H1 (cell line): ENCODE data around the gene GPR42. TPM values are rescaled to one million over a fixed set of nuclear protein-coding genes. Genes with fewer than 3 reads are reported as not detected.

Experiments used
- CTCF ChIA-PET: fragments of 300-600 bp; sonication (Branson Sonifier 250); formaldehyde crosslinking; loops from one replicate; lab custom pipeline; 2021; ENCODE audit not compliant: partially characterized antibody; lab: Charles Lee
- POLR2A ChIA-PET: fragments of 300-600 bp; sonication (Branson Sonifier 250); formaldehyde crosslinking; loops from one replicate; lab custom pipeline; 2021; ENCODE audit warnings: inconsistent platforms; ENCODE audit not compliant: partially characterized antibody; lab: Charles Lee
- DNase-seq, 2 experiments: peaks; one replicate each; pipeline versions ENCODE4 v3.0.0 to v3.0.0-alpha.2; 2010 to 2022; ENCODE audit warnings: low spot score in 2 of 2, low read depth in 1 of 2, mixed read lengths in 1 of 2
- FAIRE-seq: peaks from 2 replicates; lab custom pipeline; 2011; peaks lifted over from hg19 to GRCh38; lab: Jason Lieb, UNC
- H2AFZ ChIP-seq: 2 replicates; pipeline ENCODE4 v1.8.1; 2012; ENCODE audit warnings: low read length, inconsistent platforms
- H2AK5ac ChIP-seq: 2 replicates; pipeline ENCODE4 v1.6.1; 2013; ENCODE audit warnings: low read depth, low read length
- H2BK120ac ChIP-seq: replicated peaks from 2 replicates; pipeline ENCODE3; 2013; ENCODE audit warnings: low read depth, low read length, inconsistent platforms
- H2BK12ac ChIP-seq: 2 replicates; pipeline ENCODE4 v1.6.1; 2013; ENCODE audit warnings: low read depth, low read length
- H2BK15ac ChIP-seq: 2 replicates; pipeline ENCODE4 v1.6.1; 2013; ENCODE audit warnings: low read length
- H2BK20ac ChIP-seq: 2 replicates; pipeline ENCODE4 v1.6.1; 2013; ENCODE audit warnings: low read length
- H2BK5ac ChIP-seq: 2 replicates; pipeline ENCODE4 v1.6.1; 2013; ENCODE audit warnings: low read depth, low read length
- H3K14ac ChIP-seq: 2 replicates; pipeline ENCODE4 v1.6.1; 2013; ENCODE audit warnings: inconsistent platforms; ENCODE audit not compliant: insufficient read length
- H3K18ac ChIP-seq: 2 replicates; pipeline ENCODE4 v1.6.1; 2013; ENCODE audit warnings: low read length; ENCODE audit errors: extremely low read depth
- H3K23ac ChIP-seq: 2 replicates; pipeline ENCODE4 v1.6.1; 2013; ENCODE audit warnings: inconsistent platforms; ENCODE audit not compliant: insufficient read length
- H3K23me2 ChIP-seq: 2 replicates; pipeline ENCODE4 v1.6.1; 2013; ENCODE audit warnings: low read depth, low read length
- H3K27ac ChIP-seq: 2 replicates; pipeline ENCODE4 v1.6.1; 2011; ENCODE audit warnings: low read depth, low read length, inconsistent platforms
- H3K27me3 ChIP-seq, 4 experiments: replicated peaks in 1 of 4; 1 replicate in 1 of 4; 2 replicates in 3 of 4; pipeline versions ENCODE4 v1.6.1 to v1.8.1; 2011 to 2013; ENCODE audit warnings: low read length in 3 of 4, mild to moderate bottlenecking in 3 of 4, inconsistent platforms in 2 of 4, mixed read lengths in 2 of 4, moderate library complexity in 1 of 4; ENCODE audit not compliant: control insufficient read depth in 3 of 4, insufficient read depth in 3 of 4; ENCODE audit errors: extremely low read depth in 1 of 4
- H3K36me3 ChIP-seq, 4 experiments: 2 replicates each; pipeline versions ENCODE4 v1.6.1 to v1.8.1; 2011 to 2013; ENCODE audit warnings: mild to moderate bottlenecking in 4 of 4, low read length in 3 of 4, moderate library complexity in 2 of 4, control low read depth in 1 of 4, inconsistent platforms in 1 of 4; ENCODE audit not compliant: insufficient read depth in 4 of 4, control insufficient read depth in 2 of 4
- H3K4ac ChIP-seq: replicated peaks from 2 replicates; pipeline ENCODE3; 2013; ENCODE audit warnings: low read length, low read depth, mixed read lengths, inconsistent platforms; ENCODE audit not compliant: insufficient read length
- H3K4me1 ChIP-seq, 4 experiments: replicated peaks in 1 of 4; 1 replicate in 1 of 4; 2 replicates in 3 of 4; pipeline versions ENCODE4 v1.6.1 to v1.8.1; 2011 to 2013; ENCODE audit warnings: low read length in 3 of 4, inconsistent platforms in 2 of 4, mixed read lengths in 1 of 4; ENCODE audit not compliant: insufficient read depth in 4 of 4, control insufficient read depth in 3 of 4
- H3K4me2 ChIP-seq, 2 experiments: 2 replicates each; pipeline versions ENCODE4 v1.6.1 to v1.8.1; 2011 to 2013; ENCODE audit warnings: low read depth in 2 of 2, low read length in 2 of 2, control low read depth in 1 of 2, inconsistent platforms in 1 of 2, mild to moderate bottlenecking in 1 of 2; ENCODE audit not compliant: insufficient read depth in 1 of 2
- H3K4me3 ChIP-seq, 4 experiments: fragments of 200-600, 300-600 bp in 1 of 4; sonication (generic), shearing (Covaris generic), sonication (Bioruptor Twin) in 1 of 4; 2 replicates each; pipeline versions ENCODE4 v1.5.1 to v1.8.1; 2011 to 2016; ENCODE audit warnings: low read length in 4 of 4, low read depth in 3 of 4, control low read depth in 2 of 4, inconsistent platforms in 2 of 4, mild to moderate bottlenecking in 2 of 4, mixed read lengths in 1 of 4, moderate library complexity in 1 of 4; ENCODE audit not compliant: insufficient read depth in 2 of 4; ENCODE audit errors: extremely low read depth in 1 of 4
- H3K56ac ChIP-seq: replicated peaks from 2 replicates; pipeline ENCODE3; 2013; ENCODE audit warnings: low read depth, mild to moderate bottlenecking, mixed read lengths, low read length, inconsistent platforms; ENCODE audit not compliant: insufficient read length
- H3K79me1 ChIP-seq: 2 replicates; pipeline ENCODE4 v1.6.1; 2013; ENCODE audit warnings: low read depth, low read length, control low read depth
- H3K79me2 ChIP-seq, 2 experiments: 2 replicates each; pipeline versions ENCODE4 v1.6.1 to v1.8.1; 2012 to 2013; ENCODE audit warnings: low read length in 2 of 2, mild to moderate bottlenecking in 2 of 2, inconsistent platforms in 1 of 2; ENCODE audit not compliant: insufficient read depth in 2 of 2, control insufficient read depth in 1 of 2
- H3K9ac ChIP-seq, 4 experiments: replicated peaks in 1 of 4; 1 replicate in 1 of 4; 2 replicates in 3 of 4; pipeline versions ENCODE4 v1.6.1 to v1.8.1; 2011 to 2013; ENCODE audit warnings: low read depth in 3 of 4, low read length in 3 of 4, control low read depth in 2 of 4, mild to moderate bottlenecking in 2 of 4, moderate library complexity in 2 of 4, inconsistent platforms in 1 of 4; ENCODE audit errors: extremely low read depth in 1 of 4
- H3K9me3 ChIP-seq, 2 experiments: 2 replicates each; pipeline versions ENCODE4 v1.6.1 to v1.8.1; 2012 to 2013; ENCODE audit warnings: mild to moderate bottlenecking in 2 of 2, moderate library complexity in 2 of 2, control low read depth in 1 of 2, inconsistent platforms in 1 of 2, low read depth in 1 of 2, low read length in 1 of 2, mixed read lengths in 1 of 2; ENCODE audit not compliant: insufficient read depth in 2 of 2
- H4K20me1 ChIP-seq, 2 experiments: replicated peaks in 1 of 2; 2 replicates each; pipeline versions ENCODE3 to v1.8.1; 2011 to 2013; ENCODE audit warnings: inconsistent platforms in 2 of 2, low read length in 2 of 2, mild to moderate bottlenecking in 1 of 2; ENCODE audit not compliant: insufficient read depth in 2 of 2, control insufficient read depth in 1 of 2
- H4K5ac ChIP-seq: 2 replicates; pipeline ENCODE4 v1.6.1; 2013; ENCODE audit warnings: low read length, low read depth, mixed read lengths, inconsistent platforms; ENCODE audit not compliant: insufficient read length
- H4K8ac ChIP-seq: 2 replicates; pipeline ENCODE4 v1.8.0; 2013; ENCODE audit warnings: mild to moderate bottlenecking, moderate library complexity, low read length, inconsistent platforms; ENCODE audit not compliant: insufficient read depth; ENCODE audit errors: extremely low read depth
- H4K91ac ChIP-seq: replicated peaks from 2 replicates; pipeline ENCODE3; 2013; ENCODE audit warnings: low read length, mixed read lengths, inconsistent platforms; ENCODE audit not compliant: insufficient read length
- CBX8 ChIP-seq: fragments of 300-800, 300-1000 bp; sonication (generic); IDR thresholded peaks from 2 replicates; pipeline ENCODE4 v1.7.1; 2016; ENCODE audit warnings: low read depth, low read length, borderline replicate concordance
- CTBP2 ChIP-seq: IDR thresholded peaks from 2 replicates; pipeline ENCODE4 v1.7.0; 2011; ENCODE audit warnings: borderline replicate concordance, mild to moderate bottlenecking, moderate library complexity, mixed read lengths, low read length; ENCODE audit not compliant: insufficient read depth, insufficient read length
- NANOG ChIP-seq: IDR thresholded peaks from 2 replicates; pipeline ENCODE4 v1.6.1; 2011; ENCODE audit warnings: low read length, low read depth, mild to moderate bottlenecking, inconsistent platforms; ENCODE audit not compliant: insufficient read depth, poor library complexity, severe bottlenecking
- NRF1 ChIP-seq: IDR thresholded peaks from 2 replicates; pipeline ENCODE4 v1.6.1; 2011; ENCODE audit warnings: mild to moderate bottlenecking, low read depth, low read length, improper control_type of control experiment
- WGBS, 2 experiments: shearing (Covaris generic) in 1 of 2; methylation state at CpG; one replicate each; pipeline versions ENCODE4 v1.1.6 to v1.1.7; 2013 to 2015; ENCODE audit warnings: low lambda C conversion rate in 2 of 2, mixed read lengths in 2 of 2, inconsistent platforms in 1 of 2, low coverage in 1 of 2, missing lambda C conversion rate in 1 of 2; ENCODE audit not compliant: insufficient replicate concordance in 2 of 2, insufficient coverage in 1 of 2, insufficient read length in 1 of 2; ENCODE audit errors: extremely low coverage in 1 of 2, missing lambda C conversion rate in 1 of 2; 5-methylcytosine and 5-hydroxymethylcytosine counted together
- polyA plus RNA-seq, 7 experiments: library from polyadenylated mRNA; depleted of rRNA in 3 of 7; stranded (reverse) in 5 of 7; unstranded in 2 of 7; fragments of >200 nt in 5 of 7; fragments of 200-250 nt in 2 of 7; gene quantifications; 1 replicate in 5 of 7; 2 replicates in 1 of 7; 4 replicates in 1 of 7; pipeline versions ENCODE4 v1.2.1 to v1.2.3, GENCODE V29; 2011 to 2013; ENCODE audit warnings: missing spikeins in 2 of 7, mixed read lengths in 2 of 7
- total RNA-seq: library from RNA; stranded (reverse); fragmentation: NEBNext Ultra II Directional; extraction: Animal tissue kit (Norgen Biotek cat#: 25700); gene quantifications from 2 replicates; pipeline ENCODE4 v1.2.1, GENCODE V29; 2021

GPR42 gene
- total and polyA plus RNA-seq, 2 of the 8 experiments (the other 6 are each of a cell fraction or from before 2014, with no cell fraction given), result not detected

- no peak overlapping the region for H3K56ac ChIP-seq
- no peaks in the 10 kb centered on the region for H3K79me2 ChIP-seq
- no peaks in the 10 kb centered on the region for H3K27me3 ChIP-seq
- H3K14ac ChIP-seq, result no peak overlapping the region
- no peak overlapping the region for H2BK15ac ChIP-seq
- DNase-seq (no peak), FAIRE-seq (no peak)
- no peak overlapping the region for H2BK12ac ChIP-seq
- WGBS, 2 experiments, result 78% methylated on average over 1 of the region's 14 CpGs; no CpG with 5 or more reads in 1 of the 2 experiments
- H3K23me2 ChIP-seq, result no peaks in the 10 kb centered on the region
- H2AFZ ChIP-seq, result no peak overlapping the region
- H4K20me1 ChIP-seq, result no peaks in the 10 kb centered on the region
- H2BK5ac ChIP-seq, result no peak overlapping the region
- H3K18ac ChIP-seq, result no peak overlapping the region
- H2BK20ac ChIP-seq, result no peak overlapping the region
- H2BK120ac ChIP-seq, result no peak overlapping the region
- no peak overlapping the region for H4K91ac ChIP-seq
- POLR2A ChIA-PET, result no interaction called here
- H3K4me3 ChIP-seq, result no peak overlapping the region
- no peaks in the 10 kb centered on the region for H3K9me3 ChIP-seq
- H4K5ac ChIP-seq, result no peak overlapping the region
- no peak overlapping the region for H3K4ac ChIP-seq
- H3K27ac ChIP-seq, result no peak overlapping the region
- H3K9ac ChIP-seq, result no peak overlapping the region
- no peaks in the 10 kb centered on the region for H3K36me3 ChIP-seq
- H3K79me1 ChIP-seq, result no peaks in the 10 kb centered on the region
- no peak overlapping the region for H4K8ac ChIP-seq
- CTCF ChIA-PET, result interaction anchor here (0.6 kb wide), 1 partner anchor 319 kb away, joined by 3 read pairs; no protein-coding TSS in a partner anchor
- no peaks in the 10 kb centered on the region for H3K4me1 ChIP-seq
- H3K23ac ChIP-seq, result no peak overlapping the region
- no peak overlapping the region for H2AK5ac ChIP-seq
- H3K4me2 ChIP-seq, result no peak overlapping the region
- TF ChIP-seq NANOG (no peak), CTBP2 (no peak), CBX8 (no peak), NRF1 (no peak)
Observed at GRCh38 chr19:35362261-35363000, 8.4 kb upstream of the GPR42 start.
